ENCODE measurements around the gene CAPN15. TPM values are rescaled to one million over a fixed set of nuclear protein-coding genes. Genes with fewer than 3 reads are reported as not detected.

CAPN15 gene
- polyA plus RNA-seq, 1 of the 3 experiments (the other 2 are of a cell fraction) = 22.9 TPM

GRCh38 chr16:603933-604332 is 76.4 kb downstream of the CAPN15 start:
- Histone ChIP-seq H3K9me2 (no peaks in the 10 kb centered on the region), H3K9me3 (no peaks in the 10 kb centered on the region), H3K27ac (ENCODE audit: low read depth in 2 of 2, low read length in 1 of 2) (no peak overlapping the region), H3K36me3 (replicated peaks in 1 of 2; ENCODE audit: control insufficient read depth in 1 of 2, insufficient read depth in 2 of 2, low read length in 1 of 2) (peaks cover 0 to 11% of the 10 kb centered on the region in 2 experiments), H4K20me1 (ENCODE audit: insufficient read depth) (peaks cover 8% of the 10 kb centered on the region; the same call in 1 of the 2 replicates), H3K4me2 (no peak overlapping the region), H2AFZ (ENCODE audit: low read depth) (no peak overlapping the region), H3K4me3 (ENCODE audit: low read depth in 2 of 2, low read length in 1 of 2) (no peak overlapping the region), H3K9ac (no peak overlapping the region), H3F3A (replicated peaks; ENCODE audit: insufficient read depth) (peaks cover 5% of the 10 kb centered on the region), H3K79me2 (ENCODE audit: insufficient read depth) (peaks cover 50% of the 10 kb centered on the region), H3K4me1 (ENCODE audit: control insufficient read depth in 1 of 2, insufficient read depth in 2 of 2, low read depth in 1 of 2, low read length in 1 of 2) (peaks cover 0 to 6% of the 10 kb centered on the region in 2 experiments; a peak in 1 of 4 replicates), H3K27me3 (ENCODE audit: insufficient read depth) (no peaks in the 10 kb centered on the region)
- no peak for DNase-seq
- CTCF ChIA-PET = no interaction called here
- no peak for TF ChIP-seq TAF1 (IDR thresholded peaks at IDR 0.05; ENCODE audit: borderline replicate concordance, low read depth, low read length)
- TF ChIP-seq FOSL2 (IDR thresholded peaks at IDR 0.05; ENCODE audit: borderline replicate concordance, low read depth) = no peak
- no peak for TF ChIP-seq TCF12 (IDR thresholded peaks at IDR 0.05)
- TF ChIP-seq MAX (IDR thresholded peaks at IDR 0.05; ENCODE audit: low read depth) = no peak
- no peak for TF ChIP-seq EP300 (IDR thresholded peaks at IDR 0.05; ENCODE audit: borderline replicate concordance in 1 of 2, low read depth in 1 of 2, low read length in 1 of 2)
- no peak for TF ChIP-seq RFX5 (IDR thresholded peaks at IDR 0.05; ENCODE audit: low read length)
- TF ChIP-seq GABPA (IDR thresholded peaks at IDR 0.05; ENCODE audit: low read depth) = no peak
- no peak for TF ChIP-seq ELF1 (IDR thresholded peaks at IDR 0.05)
- TF ChIP-seq CHD2 (IDR thresholded peaks at IDR 0.05; ENCODE audit: low read length, partially characterized antibody) = no peak
- TF ChIP-seq, protein P1, sequence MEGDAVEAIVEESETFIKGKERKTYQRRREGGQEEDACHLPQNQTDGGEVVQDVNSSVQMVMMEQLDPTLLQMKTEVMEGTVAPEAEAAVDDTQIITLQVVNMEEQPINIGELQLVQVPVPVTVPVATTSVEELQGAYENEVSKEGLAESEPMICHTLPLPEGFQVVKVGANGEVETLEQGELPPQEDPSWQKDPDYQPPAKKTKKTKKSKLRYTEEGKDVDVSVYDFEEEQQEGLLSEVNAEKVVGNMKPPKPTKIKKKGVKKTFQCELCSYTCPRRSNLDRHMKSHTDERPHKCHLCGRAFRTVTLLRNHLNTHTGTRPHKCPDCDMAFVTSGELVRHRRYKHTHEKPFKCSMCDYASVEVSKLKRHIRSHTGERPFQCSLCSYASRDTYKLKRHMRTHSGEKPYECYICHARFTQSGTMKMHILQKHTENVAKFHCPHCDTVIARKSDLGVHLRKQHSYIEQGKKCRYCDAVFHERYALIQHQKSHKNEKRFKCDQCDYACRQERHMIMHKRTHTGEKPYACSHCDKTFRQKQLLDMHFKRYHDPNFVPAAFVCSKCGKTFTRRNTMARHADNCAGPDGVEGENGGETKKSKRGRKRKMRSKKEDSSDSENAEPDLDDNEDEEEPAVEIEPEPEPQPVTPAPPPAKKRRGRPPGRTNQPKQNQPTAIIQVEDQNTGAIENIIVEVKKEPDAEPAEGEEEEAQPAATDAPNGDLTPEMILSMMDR (IDR thresholded peaks at IDR 0.05) = no peak
- no peak for TF ChIP-seq NRF1 (IDR thresholded peaks at IDR 0.05; ENCODE audit: low read depth, low read length)
- no peak for TF ChIP-seq YY1 (IDR thresholded peaks at IDR 0.05; ENCODE audit: low read depth)
- TF ChIP-seq GATA2 (CRISPR knock-in tag; IDR thresholded peaks at IDR 0.05) = no peak
- no peak for TF ChIP-seq SIN3A (IDR thresholded peaks at IDR 0.05; ENCODE audit: borderline replicate concordance, low read depth, low read length)
- no peak for TF ChIP-seq POLR2AphosphoS5 (IDR thresholded peaks at IDR 0.05; ENCODE audit: low read depth, low read length)
- TF ChIP-seq MEF2A (IDR thresholded peaks at IDR 0.05; ENCODE audit: borderline replicate concordance, low read depth) = no peak
- TF ChIP-seq RCOR1 (IDR thresholded peaks at IDR 0.05; ENCODE audit: low read length) = no peak
- no peak for TF ChIP-seq RAD21 (IDR thresholded peaks at IDR 0.05; ENCODE audit: low read length)
- TF ChIP-seq, protein P2, sequence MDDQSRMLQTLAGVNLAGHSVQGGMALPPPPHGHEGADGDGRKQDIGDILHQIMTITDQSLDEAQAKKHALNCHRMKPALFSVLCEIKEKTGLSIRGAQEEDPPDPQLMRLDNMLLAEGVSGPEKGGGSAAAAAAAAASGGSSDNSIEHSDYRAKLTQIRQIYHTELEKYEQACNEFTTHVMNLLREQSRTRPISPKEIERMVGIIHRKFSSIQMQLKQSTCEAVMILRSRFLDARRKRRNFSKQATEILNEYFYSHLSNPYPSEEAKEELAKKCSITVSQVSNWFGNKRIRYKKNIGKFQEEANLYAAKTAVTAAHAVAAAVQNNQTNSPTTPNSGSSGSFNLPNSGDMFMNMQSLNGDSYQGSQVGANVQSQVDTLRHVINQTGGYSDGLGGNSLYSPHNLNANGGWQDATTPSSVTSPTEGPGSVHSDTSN (IDR thresholded peaks at IDR 0.05) = no peak
- no peak for TF ChIP-seq EZH2phosphoT487 (IDR thresholded peaks at IDR 0.05; ENCODE audit: borderline replicate concordance, low read depth)
- POLR2A ChIA-PET = no interaction called here
- WGBS (ENCODE audit: low lambda C conversion rate) = 89% methylated on average over 5 of the region's 5 CpGs

Small RNAs within 50 kb of the gene (small RNA-seq; reads per million reads assigned to genes)
- gene MIR3176 = 0 to 1.5 (median 0.39) reads per million in 7 experiments
- 0 to 7.5 (median 1.1) reads per million in 7 experiments for gene MIR5587
- gene Z98883.1 = 0 to 0.21 (median 0) reads per million in 7 experiments

Other genes with a start within 250 kb of the CAPN15 start
- 4.8 and 4.9 TPM in 2 replicates for gene ARHGDIG, start 247.1 kb upstream of the CAPN15 start, polyA plus RNA-seq (2012; rRNA removed)
- 1.7 and 2.5 TPM in 2 replicates for gene PDIA2, start 244.5 kb upstream of the CAPN15 start, polyA plus RNA-seq (2012; rRNA removed)
- 12.5 and 19.9 TPM in 2 replicates for gene AXIN1, start 175.0 kb upstream of the CAPN15 start, polyA plus RNA-seq (2012; rRNA removed)
- gene MRPL28, start 157.2 kb upstream of the CAPN15 start, polyA plus RNA-seq (2012; rRNA removed) = 266 and 320 TPM in 2 replicates
- 133 and 166 TPM in 2 replicates for gene PGAP6, start 145.7 kb upstream of the CAPN15 start, polyA plus RNA-seq (2012; rRNA removed)
- gene NME4, start 130.5 kb upstream of the CAPN15 start, polyA plus RNA-seq (2012; rRNA removed) = 417 and 509 TPM in 2 replicates
- 53.0 and 56.6 TPM in 2 replicates for gene DECR2, start 125.8 kb upstream of the CAPN15 start, polyA plus RNA-seq (2012; rRNA removed)
- 20.5 and 24.8 TPM in 2 replicates for gene RAB11FIP3, start 102.1 kb upstream of the CAPN15 start, polyA plus RNA-seq (2012; rRNA removed)
- not detected in 2 replicates for gene PRR35, start 32.7 kb downstream of the CAPN15 start, polyA plus RNA-seq (2012; rRNA removed)
- gene NHLRC4, start 39.3 kb downstream of the CAPN15 start, polyA plus RNA-seq (2012; rRNA removed) = 0.69 and 0.70 TPM in 2 replicates
- 38.7 and 41.0 TPM in 2 replicates for gene PIGQ, start 42.3 kb downstream of the CAPN15 start, polyA plus RNA-seq (2012; rRNA removed)
- gene RAB40C, start 62.4 kb downstream of the CAPN15 start, polyA plus RNA-seq (2012; rRNA removed) = 12.1 and 13.0 TPM in 2 replicates
- gene WFIKKN1, start 103.3 kb downstream of the CAPN15 start, polyA plus RNA-seq (2012; rRNA removed) = 0.10 and 0.16 TPM in 2 replicates
- 158 and 167 TPM in 2 replicates for gene METTL26, start 108.6 kb downstream of the CAPN15 start, polyA plus RNA-seq (2012; rRNA removed)
- 34.0 and 36.9 TPM in 2 replicates for gene MCRIP2, start 114.1 kb downstream of the CAPN15 start, polyA plus RNA-seq (2012; rRNA removed)
- gene WDR90, start 121.7 kb downstream of the CAPN15 start, polyA plus RNA-seq (2012; rRNA removed) = 30.5 and 32.0 TPM in 2 replicates
- gene RHOT2, start 140.4 kb downstream of the CAPN15 start, polyA plus RNA-seq (2012; rRNA removed) = 229 and 255 TPM in 2 replicates
- 4.1 and 6.8 TPM in 2 replicates for gene RHBDL1, start 148.0 kb downstream of the CAPN15 start, polyA plus RNA-seq (2012; rRNA removed)
- gene STUB1, start 152.7 kb downstream of the CAPN15 start, polyA plus RNA-seq (2012; rRNA removed) = 268 and 323 TPM in 2 replicates
- gene JMJD8, start 156.6 kb downstream of the CAPN15 start, polyA plus RNA-seq (2012; rRNA removed) = 49.2 and 67.0 TPM in 2 replicates
- gene WDR24, start 162.7 kb downstream of the CAPN15 start, polyA plus RNA-seq (2012; rRNA removed) = 5.0 and 6.4 TPM in 2 replicates
- 17.7 and 19.8 TPM in 2 replicates for gene FBXL16, start 178.1 kb downstream of the CAPN15 start, polyA plus RNA-seq (2012; rRNA removed)
- 52.4 and 59.7 TPM in 2 replicates for gene METRN, start 187.4 kb downstream of the CAPN15 start, polyA plus RNA-seq (2012; rRNA removed)
- 49.5 and 57.4 TPM in 2 replicates for gene ANTKMT, start 193.4 kb downstream of the CAPN15 start, polyA plus RNA-seq (2012; rRNA removed)
- 15.4 and 18.8 TPM in 2 replicates for gene CCDC78, start 198.7 kb downstream of the CAPN15 start, polyA plus RNA-seq (2012; rRNA removed)
- gene HAGHL, start 199.4 kb downstream of the CAPN15 start, polyA plus RNA-seq (2012; rRNA removed) = 60.6 and 65.5 TPM in 2 replicates
- gene CIAO3, start 213.3 kb downstream of the CAPN15 start, polyA plus RNA-seq (2012; rRNA removed) = 14.4 TPM in 2 replicates
- gene MSLN, start 233.0 kb downstream of the CAPN15 start, polyA plus RNA-seq (2012; rRNA removed) = 0.02 and 0.19 TPM in 2 replicates

Data from SK-N-SH (cell line).